ENCODE results near the gene SCYL2. TPM values are rescaled to one million over a fixed set of nuclear protein-coding genes. Genes with fewer than 3 reads are reported as not detected.

SCYL2 gene
- total RNA-seq, 1 experiment from 2014 or later = 37.1 TPM

GRCh38 chr12:100234166-100234565, 32.8 kb upstream of the SCYL2 start (continued):
- no peak for TF ChIP-seq ELF4 (CRISPR knock-in tag; IDR thresholded peaks at IDR 0.05; ENCODE audit: low read depth)
- no peak for TF ChIP-seq ERG (CRISPR knock-in tag; IDR thresholded peaks at IDR 0.05)
- no peak for TF ChIP-seq ZNF219 (CRISPR knock-in tag; IDR thresholded peaks at IDR 0.05; ENCODE audit: borderline replicate concordance)

GRCh38 chr12:100234591-100235304, 32.2 kb upstream of the SCYL2 start:
- no peak overlapping the region for H3K27ac Mint-ChIP-seq
- no peak overlapping the region for H3K4me3 Mint-ChIP-seq
- CTCF ChIA-PET = interaction anchor here (0.6 to 2.1 kb wide), 12 partner anchors 12 to 1236 kb away, joined by 3 to 15 read pairs (median 4); partner anchors contain the start of genes DEPDC4 and SCYL2
- POLR2A ChIA-PET = interaction anchor here (0.5 kb wide), 1 partner anchor 32 kb away, joined by 3 read pairs; the partner anchor contains the start of genes DEPDC4 and SCYL2
- H3K27me3 Mint-ChIP-seq (ENCODE audit: low read depth) = no peaks in the 10 kb centered on the region
- no peak for DNase-seq (ENCODE audit: low spot score)
- TF ChIP-seq CTCF (IDR thresholded peaks at IDR 0.05) (0 out of 2 replicates have a peak, but pooled peaks have one; percentile 30), ZNF512 (CRISPR knock-in tag; IDR thresholded peaks at IDR 0.05; ENCODE audit: borderline replicate concordance) (no peak)
- H3K9me3 Mint-ChIP-seq = peaks cover 5% of the 10 kb centered on the region
- H3K4me1 Mint-ChIP-seq = peaks cover 5% of the 10 kb centered on the region
- H3K36me3 Mint-ChIP-seq = no peaks in the 10 kb centered on the region
- ATAC-seq = 0 out of 2 replicates have a peak, but pooled peaks have one; percentile 38

GRCh38 chr12:100238801-100239200, 28.2 kb upstream of the SCYL2 start:
- peaks cover 5% of the 10 kb centered on the region for H3K9me3 Mint-ChIP-seq
- ChIA-PET POLR2A (no interaction called here), CTCF (no interaction called here)
- H3K27me3 Mint-ChIP-seq (ENCODE audit: low read depth) = no peaks in the 10 kb centered on the region
- no peak overlapping the region for H3K27ac Mint-ChIP-seq
- peaks cover 5% of the 10 kb centered on the region for H3K4me1 Mint-ChIP-seq
- H3K36me3 Mint-ChIP-seq = no peaks in the 10 kb centered on the region
- no peak for DNase-seq (ENCODE audit: low spot score)
- H3K4me3 Mint-ChIP-seq = no peak overlapping the region
- ATAC-seq = no peak
- TF ChIP-seq MXD4 (CRISPR knock-in tag; IDR thresholded peaks at IDR 0.05; ENCODE audit: borderline replicate concordance) (no peak), SOX15 (CRISPR knock-in tag; IDR thresholded peaks at IDR 0.05) (no peak), ARID4B (CRISPR knock-in tag; IDR thresholded peaks at IDR 0.05; ENCODE audit: borderline replicate concordance) (no peak), ZMAT4 (CRISPR knock-in tag; IDR thresholded peaks at IDR 0.05) (no peak), GRHL2 (CRISPR knock-in tag; IDR thresholded peaks at IDR 0.05; ENCODE audit: insufficient replicate concordance, severe bottlenecking) (no peak), USF2 (CRISPR knock-in tag; IDR thresholded peaks at IDR 0.05) (no peak), ATF2 (CRISPR knock-in tag; IDR thresholded peaks at IDR 0.05; ENCODE audit: borderline replicate concordance, low read depth) (no peak), FOXK1 (CRISPR knock-in tag; IDR thresholded peaks at IDR 0.05) (no peak)
- TF ChIP-seq, protein P1, sequence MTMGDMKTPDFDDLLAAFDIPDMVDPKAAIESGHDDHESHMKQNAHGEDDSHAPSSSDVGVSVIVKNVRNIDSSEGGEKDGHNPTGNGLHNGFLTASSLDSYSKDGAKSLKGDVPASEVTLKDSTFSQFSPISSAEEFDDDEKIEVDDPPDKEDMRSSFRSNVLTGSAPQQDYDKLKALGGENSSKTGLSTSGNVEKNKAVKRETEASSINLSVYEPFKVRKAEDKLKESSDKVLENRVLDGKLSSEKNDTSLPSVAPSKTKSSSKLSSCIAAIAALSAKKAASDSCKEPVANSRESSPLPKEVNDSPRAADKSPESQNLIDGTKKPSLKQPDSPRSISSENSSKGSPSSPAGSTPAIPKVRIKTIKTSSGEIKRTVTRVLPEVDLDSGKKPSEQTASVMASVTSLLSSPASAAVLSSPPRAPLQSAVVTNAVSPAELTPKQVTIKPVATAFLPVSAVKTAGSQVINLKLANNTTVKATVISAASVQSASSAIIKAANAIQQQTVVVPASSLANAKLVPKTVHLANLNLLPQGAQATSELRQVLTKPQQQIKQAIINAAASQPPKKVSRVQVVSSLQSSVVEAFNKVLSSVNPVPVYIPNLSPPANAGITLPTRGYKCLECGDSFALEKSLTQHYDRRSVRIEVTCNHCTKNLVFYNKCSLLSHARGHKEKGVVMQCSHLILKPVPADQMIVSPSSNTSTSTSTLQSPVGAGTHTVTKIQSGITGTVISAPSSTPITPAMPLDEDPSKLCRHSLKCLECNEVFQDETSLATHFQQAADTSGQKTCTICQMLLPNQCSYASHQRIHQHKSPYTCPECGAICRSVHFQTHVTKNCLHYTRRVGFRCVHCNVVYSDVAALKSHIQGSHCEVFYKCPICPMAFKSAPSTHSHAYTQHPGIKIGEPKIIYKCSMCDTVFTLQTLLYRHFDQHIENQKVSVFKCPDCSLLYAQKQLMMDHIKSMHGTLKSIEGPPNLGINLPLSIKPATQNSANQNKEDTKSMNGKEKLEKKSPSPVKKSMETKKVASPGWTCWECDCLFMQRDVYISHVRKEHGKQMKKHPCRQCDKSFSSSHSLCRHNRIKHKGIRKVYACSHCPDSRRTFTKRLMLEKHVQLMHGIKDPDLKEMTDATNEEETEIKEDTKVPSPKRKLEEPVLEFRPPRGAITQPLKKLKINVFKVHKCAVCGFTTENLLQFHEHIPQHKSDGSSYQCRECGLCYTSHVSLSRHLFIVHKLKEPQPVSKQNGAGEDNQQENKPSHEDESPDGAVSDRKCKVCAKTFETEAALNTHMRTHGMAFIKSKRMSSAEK (CRISPR knock-in tag; IDR thresholded peaks at IDR 0.05; ENCODE audit: borderline replicate concordance) = no peak

All from WTC11 (cell line).